Bone marrow (tissue), 2 donors: ENCODE measurements around the gene KCNA4.
"Not testable (repeated sequence)": the region's sequence is repeated elsewhere in the genome, so short reads cannot be mapped to it uniquely, and the experiment has no call there.

ENCODE experiments used
- DNase-seq, 2 donors: peaks; one replicate each; lab custom pipeline; 2025; lab: John Stamatoyannopoulos, UW

KCNA4 gene

GRCh38 chr11:30016588-30017363 lies at the start of gene KCNA4:
Gene KCNA4 (minus strand): TSS chr11:30017030. CDS start chr11:30012678, 4,352 bp downstream.
- DNase-seq, result no peak

GRCh38 chr11:30062103-30062502 lies 45.3 kb upstream of the KCNA4 start:
- no peak for DNase-seq

GRCh38 chr11:30059172-30059815 lies 42.5 kb upstream of the KCNA4 start:
- no peak for DNase-seq

GRCh38 chr11:30049214-30049613 lies 32.4 kb upstream of the KCNA4 start:
- DNase-seq, result no peak

GRCh38 chr11:30046578-30046945 lies 29.7 kb upstream of the KCNA4 start:
- no peak for DNase-seq

GRCh38 chr11:30045921-30046577 lies 29.2 kb upstream of the KCNA4 start:
- no peak for DNase-seq

- DNase-seq, result no peak
Observed at GRCh38 chr11:30045144-30045543, 28.3 kb upstream of the KCNA4 start.

- DNase-seq, result no peak
Observed at GRCh38 chr11:30041171-30041570, 24.3 kb upstream of the KCNA4 start.

GRCh38 chr11:30034746-30035145 lies 17.9 kb upstream of the KCNA4 start:
- not testable (repeated sequence) for DNase-seq

- not testable (repeated sequence) for DNase-seq
Observed at GRCh38 chr11:30034166-30034565, 17.3 kb upstream of the KCNA4 start.

- no peak for DNase-seq
Observed at GRCh38 chr11:30025396-30026139, 8.7 kb upstream of the KCNA4 start.

GRCh38 chr11:30023074-30023473 lies 6.2 kb upstream of the KCNA4 start:
- no peak for DNase-seq

- DNase-seq, result no peak
Observed at GRCh38 chr11:30019481-30019880, 2.7 kb upstream of the KCNA4 start.

GRCh38 chr11:30018495-30018894 lies 1.7 kb upstream of the KCNA4 start:
- DNase-seq, result no peak

- no peak for DNase-seq
Observed at GRCh38 chr11:30017445-30017895, 640 bp upstream of the KCNA4 start.

- no peak for DNase-seq
Observed at GRCh38 chr11:30015725-30016412, 961 bp downstream of the KCNA4 start.

GRCh38 chr11:30012346-30012745 lies 4.5 kb downstream of the KCNA4 start:
- no peak for DNase-seq

- DNase-seq, result no peak
Observed at GRCh38 chr11:30009060-30009459, 7.8 kb downstream of the KCNA4 start.

GRCh38 chr11:30006876-30007275 lies 10.0 kb downstream of the KCNA4 start:
- no peak for DNase-seq

- DNase-seq, result no peak
Observed at GRCh38 chr11:30002157-30002785, 14.6 kb downstream of the KCNA4 start.
